HUDEP-2 (cell line): ENCODE data around the gene PDE6B.
A peak's percentile ranks its signal among the peaks of the same experiment; 100 is the strongest.

Experiments
- DNase-seq, 76 experiments: peaks; one replicate each; lab custom pipeline; 2025; ENCODE audit not compliant: unreplicated experiment in 76 of 76; lab: John Stamatoyannopoulos, UW

PDE6B gene

DNA sequence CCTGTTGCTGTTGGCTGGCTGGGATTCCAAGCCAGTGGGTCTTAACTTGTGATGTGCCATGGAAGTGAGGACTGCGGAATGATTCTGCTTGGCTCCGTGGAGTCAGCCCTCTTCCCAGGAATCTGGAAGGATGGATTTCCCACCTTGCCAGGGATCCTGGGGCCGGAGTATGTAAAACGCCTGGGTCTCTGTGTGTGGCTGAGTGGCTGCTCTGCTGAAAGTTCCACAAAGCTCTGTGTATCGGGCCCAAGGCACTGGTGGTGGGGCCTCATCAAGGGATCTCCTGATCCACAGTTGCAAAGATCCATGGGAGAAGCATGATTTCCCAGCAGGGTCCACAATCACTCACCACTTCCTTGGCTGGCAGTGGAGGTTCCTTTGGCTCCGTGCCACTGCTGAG, 25.2 kb upstream of the PDE6B start:
- DNase-seq, result no peak

DNA sequence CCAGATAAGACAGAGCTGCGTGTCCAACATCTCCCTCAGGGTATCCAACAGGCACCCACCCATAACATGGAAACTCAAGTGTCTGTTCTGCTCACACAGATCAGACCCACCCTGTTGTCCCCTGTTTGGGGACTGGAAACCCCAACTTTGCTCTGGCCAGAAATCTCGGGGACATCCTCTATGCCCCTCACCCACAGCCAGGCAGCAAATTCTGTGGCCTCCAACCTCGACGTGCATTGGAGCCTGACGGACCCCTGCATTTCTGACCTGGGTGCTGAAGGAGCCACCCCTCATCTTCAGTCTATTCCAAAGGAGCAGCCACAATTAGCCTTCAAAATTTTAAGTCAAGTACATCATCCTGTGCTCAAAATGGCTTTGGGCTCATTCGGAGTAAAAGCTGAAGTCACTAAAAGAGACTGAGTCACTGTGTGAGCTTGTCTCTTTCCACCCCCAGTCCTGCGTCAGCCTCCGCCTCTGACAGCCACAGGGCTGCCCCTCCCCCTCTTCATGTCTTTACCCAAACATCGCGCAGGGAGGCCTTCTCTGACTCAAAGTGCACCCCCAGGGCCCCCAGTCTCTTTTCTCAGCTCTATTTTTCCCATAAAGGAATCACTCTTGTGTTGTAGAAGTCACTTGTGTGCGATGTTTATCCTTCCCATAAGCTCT, 24.4 kb upstream of the PDE6B start:
- no peak for DNase-seq

DNA sequence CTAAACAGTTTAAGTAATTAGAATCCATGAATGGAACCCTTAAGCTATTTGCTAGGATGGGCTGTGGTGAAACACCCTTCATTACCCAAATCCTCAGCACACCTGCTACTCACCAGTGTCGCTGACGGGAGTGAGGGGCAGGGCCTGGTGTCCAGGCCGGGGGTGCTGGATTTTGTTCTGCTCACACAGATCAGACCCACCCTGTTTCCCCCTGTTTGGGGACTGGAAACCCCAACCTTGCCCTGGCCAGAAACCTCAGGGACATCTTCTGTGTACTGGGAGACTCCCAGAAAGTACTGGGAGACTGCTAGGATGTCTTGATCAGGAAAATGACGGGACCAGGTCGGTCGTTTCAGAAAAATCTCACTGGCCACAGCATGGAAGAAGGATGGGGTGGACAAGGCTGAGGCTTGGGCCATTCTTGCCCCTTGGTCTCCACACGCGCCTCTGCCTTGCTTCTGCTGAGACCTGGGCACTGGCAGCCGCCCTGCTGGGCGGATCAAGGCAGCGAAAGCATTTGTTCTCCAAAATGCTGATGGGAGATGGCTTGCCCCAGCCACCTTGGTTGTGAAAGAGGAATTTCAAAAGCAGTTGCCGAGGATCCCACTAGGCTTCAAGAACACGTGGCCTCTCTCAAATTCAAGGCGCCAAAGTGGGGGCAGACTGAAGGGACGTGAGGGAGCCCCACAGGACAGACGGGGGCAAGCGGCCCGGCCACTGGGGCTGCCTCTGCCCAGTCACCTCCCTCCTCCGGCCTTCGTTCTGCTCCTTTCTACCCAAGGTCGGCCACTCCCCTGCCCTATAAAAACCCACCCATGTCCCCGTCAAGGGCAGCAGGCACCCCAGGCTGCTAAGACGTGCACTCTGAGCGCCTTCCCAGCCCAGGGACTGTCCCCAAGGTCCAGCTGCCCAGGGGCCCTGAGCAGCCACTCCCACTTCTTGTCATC, 23.5 kb upstream of the PDE6B start:
- no peak for DNase-seq

DNA sequence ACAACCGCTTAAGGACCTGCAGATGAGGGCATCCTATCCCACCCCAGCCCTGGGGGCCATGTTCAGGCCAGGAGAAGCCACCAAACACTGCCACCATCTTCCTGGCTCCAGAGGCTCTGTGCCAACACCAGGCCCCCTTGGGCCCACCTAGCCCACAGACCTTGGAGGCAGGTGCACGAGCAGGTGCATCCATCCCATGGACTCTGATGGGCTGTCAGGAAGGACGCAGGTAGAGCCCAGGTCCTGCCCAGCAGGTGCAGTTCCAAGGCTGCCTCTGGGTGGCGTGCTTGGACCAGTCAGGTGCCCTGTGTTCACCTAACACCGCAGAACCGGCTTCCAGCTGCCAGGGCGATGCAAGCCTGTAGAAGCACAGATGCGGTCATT, 22.8 kb upstream of the PDE6B start:
- peak in 51 of 76 experiments; percentile 2 to 68 (median 32) for DNase-seq

DNA sequence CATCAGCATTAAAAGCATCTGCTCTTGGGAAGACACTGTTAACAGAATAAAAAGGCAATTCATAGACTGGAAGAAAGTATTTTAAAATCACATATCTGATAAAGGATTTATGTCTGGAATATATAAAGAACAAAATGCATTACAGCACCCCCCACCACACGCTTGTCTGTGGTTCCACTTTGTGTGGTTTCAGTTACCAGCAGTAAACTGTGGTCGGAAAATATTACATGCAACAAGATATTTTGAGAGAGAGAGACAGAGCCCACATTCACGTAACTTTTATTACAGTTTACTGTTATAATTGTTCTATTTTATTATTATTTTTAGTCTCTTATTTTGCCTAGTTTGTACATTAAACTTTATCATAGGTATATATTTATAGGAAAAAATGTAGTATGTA, 21.2 kb upstream of the PDE6B start:
- no peak for DNase-seq

DNA sequence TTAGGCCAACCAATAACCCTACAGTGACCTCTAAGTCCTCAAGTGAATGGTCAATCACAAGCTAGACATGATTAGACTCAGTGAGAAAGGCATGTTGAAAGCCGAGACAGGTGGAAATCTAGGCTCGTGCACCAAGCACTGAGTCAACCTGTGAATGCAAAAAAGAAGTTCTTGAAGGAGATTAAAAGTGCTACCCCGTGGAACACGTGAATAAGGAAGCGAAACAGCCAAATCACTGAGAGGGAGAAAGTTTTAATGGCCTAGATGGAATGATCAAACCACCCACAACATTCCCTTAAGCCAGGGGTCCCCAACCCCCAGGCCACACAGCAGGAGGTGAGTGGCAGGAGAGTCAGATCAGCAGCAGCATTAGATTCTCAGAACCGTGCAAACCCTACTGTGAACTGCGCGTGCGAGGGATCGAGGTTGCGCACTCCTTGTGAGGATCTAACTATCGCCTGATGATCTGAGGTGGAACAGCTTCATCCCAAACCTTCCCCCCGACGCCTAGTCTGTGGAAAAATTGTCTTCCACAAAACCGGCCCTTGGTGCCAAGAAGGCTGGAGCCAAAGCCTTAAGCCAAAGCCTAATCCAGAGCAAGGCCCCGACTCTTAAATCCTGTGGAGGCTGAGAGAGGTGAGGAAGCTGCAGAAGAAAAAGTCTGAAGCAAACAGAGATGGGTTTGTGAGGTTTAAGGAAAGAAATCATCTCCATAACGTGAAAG, 19.5 kb upstream of the PDE6B start:
- DNase-seq, result no peak

DNA sequence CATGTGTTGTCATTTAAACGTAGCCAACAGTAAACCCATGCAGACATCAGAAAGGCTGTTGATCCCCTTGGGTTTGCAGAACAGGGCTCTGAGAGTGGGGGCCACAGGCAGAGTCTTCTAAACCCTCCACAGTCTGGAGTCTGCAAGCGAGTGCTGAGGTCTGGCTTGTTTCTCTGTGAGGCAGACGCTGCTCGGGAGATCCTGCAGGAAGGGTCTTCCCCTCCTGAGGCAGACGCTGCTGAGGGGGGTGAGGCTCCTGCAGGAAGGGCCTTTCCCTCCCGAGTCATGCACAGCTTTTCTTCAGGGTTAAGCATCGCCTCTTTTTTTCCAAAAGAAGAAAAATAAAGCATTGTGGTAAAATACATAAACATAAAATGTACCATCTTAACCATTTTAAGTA, 17.1 kb upstream of the PDE6B start:
- DNase-seq, result no peak

DNA sequence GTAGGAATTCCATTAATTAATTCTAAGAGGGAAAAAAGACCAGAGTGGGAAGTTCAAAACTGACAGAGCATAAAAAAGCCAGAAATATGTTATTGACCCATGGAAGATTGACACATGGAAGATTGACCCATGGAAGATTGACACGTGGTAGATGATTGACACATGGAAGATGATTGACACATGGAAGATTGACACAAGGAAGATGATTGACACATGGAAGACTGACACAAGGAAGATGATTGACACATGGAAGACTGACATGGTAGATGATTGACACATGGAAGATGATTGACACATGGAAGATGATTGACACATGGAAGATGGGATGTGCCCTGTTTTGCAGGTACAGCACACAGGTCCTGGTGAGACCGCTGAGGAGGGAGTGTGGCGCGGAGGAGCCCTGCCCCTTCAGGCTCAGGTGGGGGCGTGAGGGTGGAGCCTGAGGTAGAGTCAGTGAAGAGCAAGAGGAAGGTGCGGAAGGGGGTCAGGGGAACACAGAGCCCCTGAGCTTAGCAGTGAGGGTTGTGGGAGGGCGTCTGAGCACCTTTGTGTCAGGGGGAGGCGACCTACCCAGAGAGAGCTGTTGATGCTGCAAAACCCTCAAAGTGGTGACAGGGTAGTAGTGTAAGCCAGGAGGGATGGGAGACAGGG, 15.8 kb upstream of the PDE6B start:
- DNase-seq, result no peak

DNA sequence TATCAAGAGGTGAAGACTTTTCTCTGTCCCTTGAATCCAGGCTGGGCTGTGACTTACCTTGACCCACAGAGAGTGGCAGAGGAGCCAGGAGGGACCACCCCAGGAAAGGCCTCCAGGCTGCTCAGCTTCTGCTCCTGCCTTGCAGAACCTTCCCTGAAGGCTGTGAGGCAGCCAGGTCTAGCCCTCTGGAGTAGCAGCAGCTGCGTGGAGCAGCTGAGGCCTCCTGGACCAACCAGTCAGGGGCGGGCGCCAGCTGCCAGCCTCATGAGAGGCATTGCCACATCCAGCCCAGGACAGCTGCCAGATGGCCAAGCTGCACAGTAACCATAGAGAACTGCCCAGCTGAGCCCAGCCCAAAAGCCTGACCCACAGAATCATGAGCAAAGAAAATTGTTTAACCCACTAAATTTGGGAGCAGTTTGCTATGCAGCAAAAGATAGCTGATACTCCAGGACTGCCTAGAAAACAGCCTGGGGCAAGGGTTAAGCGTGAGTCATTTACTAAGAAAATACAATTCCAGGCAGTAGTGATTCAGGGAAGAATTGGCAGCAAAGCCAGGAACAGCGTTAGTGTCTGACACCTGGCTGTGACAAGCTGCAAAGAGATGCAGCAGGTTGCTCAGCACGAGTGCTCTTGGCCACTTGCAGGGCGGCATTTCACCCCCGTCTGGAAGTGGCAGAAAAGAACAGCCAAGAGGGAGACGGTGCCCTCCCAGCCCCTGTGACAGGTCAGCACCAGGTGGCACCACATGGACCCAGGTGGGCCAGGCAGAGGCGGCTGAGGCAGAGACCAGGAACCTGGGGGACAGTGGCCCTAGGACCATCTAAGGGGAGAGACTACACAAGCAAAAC, 14.7 kb upstream of the PDE6B start:
- DNase-seq, result no peak

DNA sequence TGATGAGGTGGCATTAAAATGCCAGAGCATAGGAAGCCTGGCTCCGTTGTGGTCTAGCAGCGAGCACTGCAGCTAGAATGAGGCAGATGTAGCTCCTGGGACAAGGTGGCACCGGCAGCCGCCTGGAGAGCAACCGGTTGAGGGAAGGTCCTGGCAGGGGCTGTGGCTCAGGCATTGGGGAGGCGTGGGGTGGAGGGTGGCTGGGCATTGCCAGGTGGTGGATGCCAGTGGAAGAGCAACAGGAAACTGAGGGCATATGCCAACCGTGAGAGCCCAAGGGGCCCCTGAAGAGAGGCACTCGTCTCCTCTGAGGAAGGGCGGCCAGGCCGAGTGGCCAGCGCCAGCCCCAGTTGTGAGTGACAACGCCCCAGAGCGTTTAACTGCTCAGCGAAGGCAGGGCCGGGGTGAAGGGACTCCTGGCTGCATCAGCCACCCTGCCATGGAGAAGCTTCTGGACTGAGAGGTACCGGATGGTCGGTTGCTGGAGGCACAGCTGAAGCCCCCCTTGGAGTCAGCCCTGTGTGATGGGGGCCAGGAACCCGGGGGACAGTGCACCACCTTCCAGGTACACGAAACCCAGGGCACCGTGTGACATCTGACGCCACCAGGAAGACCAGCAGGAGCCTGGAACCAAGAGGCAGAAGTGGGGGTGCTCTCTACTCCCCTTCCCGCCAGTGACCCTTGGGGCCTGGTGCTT, 13.2 kb upstream of the PDE6B start:
- DNase-seq, result no peak

DNA sequence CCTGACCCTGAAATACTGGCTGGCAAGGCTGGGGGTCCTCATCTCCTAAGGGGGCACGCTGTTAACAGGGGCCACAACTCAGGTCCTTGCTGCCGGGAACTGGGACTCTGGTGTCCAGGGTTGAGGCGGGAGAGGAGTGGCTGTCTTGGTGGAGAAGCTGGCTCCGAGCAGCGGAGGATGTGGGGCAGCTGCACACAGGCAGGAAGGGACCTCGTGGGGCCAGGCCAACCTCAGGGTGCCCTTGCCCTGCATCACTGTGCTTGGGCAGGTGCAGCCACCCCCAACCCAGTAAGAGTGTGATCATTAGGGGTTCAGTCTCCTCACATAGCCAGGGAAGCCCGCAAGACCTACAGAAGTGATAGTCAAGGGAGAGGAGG, 12.6 kb upstream of the PDE6B start:
- no peak for DNase-seq

DNA sequence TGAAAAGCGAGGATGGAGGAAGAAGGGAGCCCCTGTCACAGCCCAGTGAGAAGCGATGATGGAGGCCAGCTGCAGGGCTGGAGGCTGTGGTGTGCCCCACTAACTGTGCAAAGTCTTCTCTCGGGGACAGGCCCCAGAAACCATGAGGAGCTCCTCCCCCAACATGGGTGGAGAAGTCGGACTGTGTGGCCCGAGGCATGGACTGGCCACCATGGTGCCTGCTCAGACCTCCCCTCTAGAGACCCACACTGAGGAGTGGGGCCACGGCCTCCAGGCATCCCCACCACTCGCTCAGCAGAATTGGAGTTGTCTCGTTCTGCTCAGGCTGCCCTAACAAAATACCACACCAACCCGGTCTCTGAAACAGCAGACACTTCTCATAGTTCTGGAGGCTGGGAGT, 12.2 kb upstream of the PDE6B start:
- no peak for DNase-seq

DNA sequence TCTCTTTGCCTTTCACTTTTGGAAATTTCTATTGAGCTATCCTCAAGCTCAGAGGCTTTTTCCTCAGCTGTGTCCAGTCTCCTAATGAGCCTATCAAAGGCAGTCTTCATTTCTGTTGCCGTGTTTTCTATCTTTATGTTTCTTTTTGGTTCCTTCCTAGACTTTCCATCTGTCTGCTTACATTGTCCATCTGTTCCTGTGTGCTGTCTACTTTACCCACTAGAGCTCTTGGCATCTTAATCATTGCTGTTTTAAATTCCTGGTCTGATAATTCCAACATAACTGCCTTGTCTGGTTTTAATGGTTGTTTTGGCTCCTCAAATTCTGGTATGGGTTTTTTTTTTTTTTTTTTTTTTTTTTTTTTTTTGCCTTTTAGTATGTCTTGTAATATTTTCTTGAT, 9.3 kb upstream of the PDE6B start:
- no peak for DNase-seq

DNA sequence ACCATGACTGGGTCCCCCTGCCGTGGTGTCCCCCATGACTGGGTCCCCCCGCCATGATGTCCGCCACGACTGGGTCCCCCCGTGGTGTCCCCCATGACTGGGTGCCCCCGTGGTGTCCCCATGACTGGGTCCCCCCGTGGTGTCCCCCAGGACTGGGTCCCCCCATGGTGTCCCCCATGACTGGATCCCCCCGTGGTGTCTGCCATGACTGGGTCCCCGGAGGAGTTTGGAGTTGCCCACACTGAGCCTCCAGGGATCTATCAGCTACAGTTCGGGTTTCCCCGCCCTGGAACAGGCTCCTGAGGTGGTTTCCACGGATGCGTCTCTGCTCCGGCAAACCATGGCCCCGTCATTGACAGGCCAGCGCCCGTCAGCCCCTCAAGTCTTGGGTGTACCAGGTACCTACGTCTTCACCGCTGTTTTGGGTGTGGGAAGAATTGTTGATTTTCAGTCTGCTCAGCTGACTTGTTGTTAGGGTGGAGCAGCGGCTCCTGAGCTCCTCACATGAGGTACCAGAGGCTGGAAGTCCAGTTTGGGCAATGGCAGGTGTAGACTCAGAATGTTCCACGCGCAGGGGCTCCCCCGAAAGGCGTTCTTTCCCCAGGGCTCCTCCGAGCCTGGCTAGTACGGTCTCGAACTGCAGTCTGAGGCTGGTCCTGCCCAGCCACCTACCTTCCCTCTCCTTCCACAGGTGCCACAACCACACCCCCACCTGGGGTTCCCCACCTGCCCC, 8.3 kb upstream of the PDE6B start:
- no peak for DNase-seq

DNA sequence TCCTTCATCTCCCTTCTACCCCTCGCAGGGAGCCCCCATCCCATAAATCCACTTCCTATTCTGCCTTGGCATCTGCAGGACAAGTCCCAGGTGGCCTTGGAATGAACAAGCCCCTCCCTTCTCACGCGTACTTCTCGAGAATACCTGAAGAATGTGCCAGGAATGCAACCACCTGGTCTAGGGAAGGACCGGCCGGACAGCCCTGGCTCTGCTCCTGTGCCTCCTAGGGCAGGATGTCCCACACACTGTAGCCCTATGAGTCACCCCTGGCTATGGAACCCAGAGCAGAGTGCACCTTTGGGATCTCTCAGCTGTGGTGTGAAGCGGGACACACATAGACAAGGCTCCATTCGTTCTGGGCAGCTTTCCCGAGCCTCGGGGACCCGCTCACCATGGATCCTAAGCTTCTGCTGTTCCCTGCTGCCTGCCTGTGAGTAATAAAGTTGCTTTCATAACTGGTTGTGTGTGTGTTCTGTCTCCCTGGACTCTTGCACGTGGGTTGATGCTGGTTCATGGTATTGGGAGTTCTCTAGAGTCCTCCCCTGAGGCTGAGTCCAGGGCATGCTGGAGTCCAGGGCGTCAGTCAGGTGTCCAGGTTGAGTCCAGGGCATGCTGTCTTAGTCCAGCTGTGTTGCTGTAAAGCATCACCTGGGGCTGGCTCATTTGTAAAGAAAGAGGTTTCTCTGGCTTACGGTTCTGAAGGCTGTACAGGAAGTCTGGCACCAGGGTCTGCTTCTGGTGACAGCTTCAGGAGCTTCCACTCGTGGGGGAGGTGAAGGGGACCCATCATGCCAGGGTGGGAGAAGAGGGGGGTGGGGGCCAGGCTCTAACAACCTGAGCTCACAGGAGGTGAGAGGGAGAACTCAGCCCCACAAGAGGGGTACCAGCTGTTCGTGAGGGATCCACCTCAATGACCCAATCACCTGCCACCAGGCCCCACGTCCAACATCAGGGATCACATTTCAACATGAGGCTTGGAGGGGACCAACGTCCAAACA, 7.4 kb upstream of the PDE6B start:
- DNase-seq, result no peak

DNA sequence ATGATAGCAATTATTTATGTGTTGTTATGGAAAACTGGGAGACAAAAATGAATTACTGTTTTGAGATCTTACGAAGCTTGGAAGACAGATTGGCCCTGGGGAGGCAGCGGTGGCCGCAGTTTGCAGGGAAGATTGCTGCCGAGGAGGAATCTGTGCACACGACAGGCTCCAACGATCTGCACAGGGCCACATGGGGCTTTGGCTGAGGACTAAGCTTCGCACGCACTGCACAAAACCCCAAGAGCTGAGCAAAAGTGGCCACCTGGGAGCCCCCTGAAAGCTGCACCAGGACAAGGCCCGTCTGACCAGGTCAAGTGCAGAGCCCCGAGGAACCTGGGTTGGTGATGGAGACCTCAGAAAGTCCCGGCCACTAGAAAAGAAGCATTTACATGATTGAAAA, 5.2 kb upstream of the PDE6B start:
- DNase-seq, result no peak

DNA sequence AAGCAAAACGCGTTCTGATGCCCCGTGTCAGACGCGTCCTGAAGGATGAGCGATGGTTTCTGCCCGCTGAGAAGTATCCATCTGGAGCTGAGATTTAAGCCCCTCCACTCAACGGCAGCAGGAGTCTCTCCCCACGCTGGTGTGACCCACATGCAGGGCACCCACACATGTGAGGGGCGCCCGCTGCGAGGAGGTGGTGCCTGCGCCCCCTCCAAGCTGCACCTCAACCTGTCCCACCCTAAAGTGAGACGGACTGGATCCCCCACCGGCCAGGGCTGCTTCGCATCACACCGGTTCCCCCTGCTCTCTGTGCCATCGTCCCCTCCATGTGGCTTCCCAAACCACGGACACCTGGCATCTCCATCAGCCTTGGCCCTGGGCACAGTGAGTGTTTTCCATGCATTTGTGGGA, 4.5 kb upstream of the PDE6B start:
- no peak for DNase-seq
